HS-27A (cell line): ENCODE measurements around the gene GRHL3.
A peak's percentile ranks its signal among the peaks of the same experiment; 100 is the strongest.

Source experiments
- DNase-seq: peaks from one replicate; pipeline ENCODE4 v3.0.0-alpha.2; 2012; ENCODE audit warnings: low read depth, missing footprints

The GRHL3 gene

DNA sequence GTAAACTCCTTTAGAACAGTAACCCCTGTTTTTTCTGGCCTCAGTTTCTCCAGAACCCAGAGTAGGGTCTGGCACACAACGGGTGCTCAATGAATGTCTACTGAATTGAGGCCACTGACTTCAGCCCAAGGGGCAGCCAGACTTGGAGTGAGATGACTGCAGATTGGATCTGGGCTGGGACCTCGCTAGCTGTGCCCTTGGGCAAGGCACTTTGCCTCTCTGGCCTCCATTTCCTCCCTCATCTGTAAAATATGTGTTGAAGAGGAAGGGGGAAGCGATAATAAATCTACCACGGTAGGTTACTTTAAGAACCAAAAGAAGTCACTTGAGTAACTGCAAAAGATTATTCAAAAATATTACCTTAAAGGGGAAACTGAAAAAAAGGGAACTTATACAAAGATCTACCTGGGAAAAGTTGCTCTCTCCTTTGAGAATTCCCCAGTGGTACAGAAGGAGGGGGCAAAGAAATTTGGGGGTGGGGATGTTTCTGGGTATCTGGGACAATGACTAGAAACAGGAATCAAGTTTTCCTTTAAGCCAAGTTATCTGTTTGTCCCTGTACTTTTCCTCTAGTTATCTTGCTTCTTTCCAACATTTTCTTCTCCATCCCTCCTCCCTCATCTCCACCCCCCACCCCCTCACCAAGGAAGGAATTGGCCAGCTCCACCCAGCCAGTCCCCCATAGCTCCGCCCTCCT, 394 bp upstream of the GRHL3 start:
- no peak for DNase-seq

DNA sequence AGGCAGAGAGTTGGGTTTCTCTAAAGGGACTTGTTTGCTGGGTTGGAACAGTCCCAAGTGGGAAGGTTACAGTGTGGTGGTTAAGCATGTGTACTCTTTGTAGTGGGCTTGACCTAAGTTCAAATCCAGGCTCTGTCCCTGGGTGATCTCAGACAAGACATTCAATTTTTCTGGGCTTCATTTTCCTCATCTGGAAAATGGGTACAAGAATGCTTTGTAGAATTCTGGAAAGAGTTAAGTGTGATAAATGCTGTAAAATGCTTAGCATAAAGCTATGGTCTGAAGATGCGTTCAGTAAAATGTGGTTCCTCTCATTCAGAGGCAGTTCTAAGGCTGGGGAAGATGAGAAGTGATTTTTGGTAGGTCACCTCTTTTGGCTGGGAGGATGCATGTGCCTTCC, 805 bp downstream of the GRHL3 start:
- DNase-seq: no peak

- DNase-seq: no peak
These were observed 2.0 kb downstream of the GRHL3 start for GRCh38 chr1:24321126-24321525.

DNA sequence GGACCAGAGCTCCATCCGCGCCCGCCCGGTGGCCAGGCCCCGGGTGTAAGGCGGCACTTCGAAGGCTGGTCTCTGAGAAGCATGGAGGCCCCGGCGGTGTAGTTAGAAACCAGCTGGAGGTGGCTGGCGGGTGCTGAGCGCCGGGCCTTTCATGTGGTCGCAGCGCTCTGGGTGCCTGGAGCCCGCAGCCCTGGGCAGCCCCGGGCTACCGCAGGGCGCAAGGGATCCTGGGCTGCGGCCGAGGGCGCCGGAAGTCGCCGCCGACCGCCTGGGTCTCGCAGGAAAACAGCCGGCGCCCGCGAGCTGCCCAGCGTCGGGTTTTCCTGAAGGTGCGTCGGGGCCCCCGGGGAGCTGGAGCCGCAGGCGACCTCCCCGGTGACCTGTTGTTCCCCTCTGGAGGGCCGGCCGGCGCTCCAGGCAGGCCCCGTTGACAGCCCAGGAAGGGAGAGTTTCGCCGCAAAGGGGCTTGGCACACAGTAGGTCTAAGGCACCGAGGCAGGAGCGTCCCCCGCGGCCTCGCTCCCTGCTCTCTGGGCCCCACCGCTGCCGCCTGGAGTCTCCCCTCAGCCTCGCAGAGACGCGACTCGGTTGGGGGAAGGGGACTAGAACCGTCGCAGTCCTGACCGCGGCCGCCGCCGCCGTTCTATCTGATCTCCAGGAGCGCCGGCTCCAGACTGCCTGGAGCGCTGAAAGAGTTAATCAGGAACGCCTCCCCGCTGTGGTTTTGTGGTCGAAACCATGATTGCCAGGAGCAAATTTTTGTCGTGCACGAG, 2.7 kb downstream of the GRHL3 start:
- DNase-seq: peak; percentile 40

DNA sequence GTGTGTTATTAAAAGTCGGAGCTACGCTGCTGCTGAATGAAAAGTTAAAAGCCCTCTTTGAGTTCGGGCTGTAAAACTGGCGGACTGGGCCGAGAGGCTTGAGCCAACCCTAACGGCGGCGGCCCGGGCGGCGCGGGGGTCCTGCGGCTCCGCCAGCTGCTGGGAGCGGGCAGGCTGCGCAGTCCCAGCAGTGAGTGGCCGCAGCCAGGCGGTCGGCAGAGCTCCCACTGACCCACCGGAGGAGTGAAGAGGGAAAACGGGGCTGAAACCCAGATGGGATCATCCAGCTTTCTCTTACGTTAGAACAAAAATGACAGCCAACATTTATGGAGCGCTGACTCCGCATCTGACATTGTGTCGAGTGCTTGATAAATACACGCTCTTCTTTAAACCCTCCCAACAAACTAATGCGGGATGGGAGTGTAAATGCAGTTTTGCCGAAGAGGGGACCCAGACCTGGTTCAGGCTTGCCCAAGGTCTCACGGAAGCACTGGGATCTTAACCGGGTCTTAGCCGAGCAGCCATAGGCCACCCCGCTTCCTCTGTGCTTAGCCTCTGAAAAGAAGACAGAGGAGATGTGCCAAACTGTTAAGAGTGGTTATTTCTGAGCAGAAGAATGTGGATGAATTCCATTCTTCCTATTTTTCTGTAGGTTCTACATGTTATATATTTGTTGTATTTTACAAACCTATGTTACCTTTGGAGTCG, 3.5 kb downstream of the GRHL3 start:
- no peak for DNase-seq

GRCh38 chr1:24323281-24323680, 4.1 kb downstream of the GRHL3 start:
- DNase-seq: no peak

- no peak for DNase-seq
These were observed 5.7 kb downstream of the GRHL3 start for GRCh38 chr1:24324903-24325302.

DNA sequence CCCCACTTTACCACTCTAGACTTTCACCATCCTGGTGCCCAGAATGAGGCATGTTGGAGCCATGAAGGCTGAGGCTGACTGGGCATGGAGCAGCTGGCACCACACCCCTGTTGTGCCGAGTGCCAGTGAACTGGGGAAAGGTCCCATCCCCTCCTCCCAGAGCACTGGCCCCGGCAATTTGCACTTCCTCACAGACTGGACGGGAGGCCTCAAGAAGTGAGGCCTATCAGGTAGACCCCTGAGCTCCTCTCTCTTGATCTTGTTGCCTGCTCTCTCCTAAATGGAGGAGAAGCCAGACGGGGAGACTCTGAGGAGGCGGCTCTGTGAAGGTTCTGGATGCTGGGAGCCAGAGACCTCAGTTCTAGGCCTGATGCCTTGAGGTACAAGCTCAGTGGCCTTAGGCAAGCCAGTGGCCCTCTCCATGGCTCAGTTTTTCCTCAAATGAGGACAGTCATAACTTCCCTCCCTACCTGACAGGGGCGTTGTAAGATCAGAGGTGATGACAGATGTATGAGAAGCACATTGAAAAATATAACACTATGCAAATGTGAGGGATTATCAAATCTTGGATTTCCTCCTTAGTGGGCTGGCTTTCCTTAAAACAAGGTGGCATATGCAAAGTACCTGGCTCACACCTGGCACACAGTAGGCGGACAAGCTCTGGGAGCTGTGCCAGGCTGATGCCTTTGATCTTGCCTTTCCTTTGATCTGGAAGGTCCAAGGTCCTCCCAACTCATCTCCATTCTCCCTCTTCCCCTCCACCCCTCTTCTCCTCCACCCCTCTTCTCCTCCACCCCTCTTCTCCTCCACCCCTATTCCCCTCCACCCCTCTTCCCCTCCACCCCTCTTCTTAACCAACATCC, 6.7 kb downstream of the GRHL3 start:
- DNase-seq: no peak

DNA sequence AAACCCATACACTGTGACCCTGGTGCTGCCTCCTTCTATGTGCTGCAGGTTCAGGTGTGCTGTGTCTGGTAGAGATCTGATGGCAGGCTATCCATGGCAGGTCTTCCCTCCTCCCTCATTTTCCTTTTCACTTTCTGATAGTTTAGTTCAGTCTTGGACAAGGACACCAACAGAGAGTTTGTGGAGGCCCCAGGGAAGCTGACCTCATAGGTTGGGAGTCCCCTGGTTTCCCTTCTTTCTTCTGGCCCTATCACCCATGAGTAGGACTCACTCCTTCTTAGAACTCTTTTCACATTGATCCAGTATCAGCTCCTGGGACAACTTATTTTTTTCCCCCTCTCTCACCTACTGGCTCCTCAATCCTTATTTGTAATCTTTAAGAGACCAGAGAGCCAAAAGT, 8.3 kb downstream of the GRHL3 start:
- no peak for DNase-seq

DNA sequence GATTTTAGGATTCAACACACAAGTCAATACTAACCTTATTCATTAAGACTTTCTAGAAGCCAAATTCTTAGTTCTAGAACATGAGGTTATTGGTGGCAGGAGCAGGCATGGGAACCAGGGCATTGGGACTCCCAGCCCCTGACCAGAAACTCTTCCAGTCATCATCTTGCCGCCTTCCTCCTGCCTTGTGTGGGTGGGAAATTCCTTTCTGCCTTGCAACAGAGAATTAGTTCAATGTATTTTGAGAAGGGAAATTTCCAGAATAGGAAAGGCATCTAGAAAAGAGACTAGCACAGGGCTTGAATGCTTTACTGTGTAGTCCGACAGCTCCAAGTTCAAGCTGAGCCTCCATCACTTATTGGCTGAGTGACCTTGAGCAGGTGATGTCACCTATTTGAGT, 8.7 kb downstream of the GRHL3 start:
- DNase-seq: no peak

- no peak for DNase-seq
These were observed 10.2 kb downstream of the GRHL3 start for GRCh38 chr1:24329331-24329730.

- peak; percentile 14 for DNase-seq
These were observed 10.8 kb downstream of the GRHL3 start for GRCh38 chr1:24329797-24330543.

DNA sequence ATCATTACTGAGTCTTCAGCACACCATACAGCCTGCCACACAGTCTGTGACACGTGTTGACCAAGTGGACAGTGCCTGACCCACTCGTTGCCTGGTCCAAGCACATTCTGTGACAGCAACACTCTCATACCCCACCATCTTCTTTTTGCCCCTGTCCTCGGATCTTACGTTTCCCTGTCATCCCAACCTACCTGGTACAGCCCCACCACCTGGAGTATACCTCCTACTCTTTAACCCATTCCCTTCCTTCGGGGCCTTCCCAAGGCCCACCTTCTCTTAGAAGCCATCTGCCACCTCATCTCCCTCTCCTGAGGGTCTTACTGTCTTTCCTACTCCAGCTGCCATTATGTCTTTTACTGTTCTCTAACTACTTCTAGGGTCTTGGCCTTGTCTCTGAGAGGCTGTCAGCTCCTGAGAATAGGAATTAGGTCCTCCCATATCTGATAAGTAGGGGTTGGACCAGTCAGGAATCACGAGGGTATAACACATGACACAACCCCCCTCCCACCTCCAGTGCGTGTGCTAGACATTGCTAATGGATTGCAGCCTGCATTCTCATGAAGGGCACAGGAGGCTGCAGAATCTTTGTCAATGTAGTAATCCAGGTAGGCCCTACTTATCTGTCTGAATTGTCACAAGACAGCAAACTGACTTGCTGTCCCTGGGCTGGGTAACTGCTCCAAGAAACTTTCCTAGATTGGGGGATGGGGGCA, 13.0 kb downstream of the GRHL3 start:
- DNase-seq: no peak

GRCh38 chr1:24336075-24336474, 16.9 kb downstream of the GRHL3 start:
- DNase-seq: no peak

- no peak for DNase-seq
These were observed 18.3 kb downstream of the GRHL3 start for GRCh38 chr1:24337455-24337854.

DNA sequence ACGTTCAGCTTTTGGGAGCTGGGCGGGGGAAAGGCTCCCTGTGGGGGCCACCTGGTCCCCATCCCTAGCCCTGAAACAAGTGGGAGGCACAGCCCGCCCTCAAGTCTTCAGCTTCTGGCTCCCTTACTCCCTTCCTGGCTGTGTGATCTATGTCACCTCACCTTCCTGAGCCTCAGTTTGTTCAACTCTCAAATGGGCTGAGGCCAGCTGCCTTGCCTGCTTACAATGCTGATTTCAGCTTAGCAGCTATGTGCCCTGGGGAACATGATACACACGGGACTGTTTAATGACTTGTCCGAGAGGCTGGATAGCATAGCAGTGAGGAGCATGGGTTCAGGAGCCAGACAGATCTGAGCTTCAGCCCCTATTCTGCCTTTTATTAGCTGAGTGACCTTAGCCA, 19.3 kb downstream of the GRHL3 start:
- DNase-seq: no peak

- DNase-seq: no peak
These were observed 20.8 kb downstream of the GRHL3 start for GRCh38 chr1:24339996-24340395.

DNA sequence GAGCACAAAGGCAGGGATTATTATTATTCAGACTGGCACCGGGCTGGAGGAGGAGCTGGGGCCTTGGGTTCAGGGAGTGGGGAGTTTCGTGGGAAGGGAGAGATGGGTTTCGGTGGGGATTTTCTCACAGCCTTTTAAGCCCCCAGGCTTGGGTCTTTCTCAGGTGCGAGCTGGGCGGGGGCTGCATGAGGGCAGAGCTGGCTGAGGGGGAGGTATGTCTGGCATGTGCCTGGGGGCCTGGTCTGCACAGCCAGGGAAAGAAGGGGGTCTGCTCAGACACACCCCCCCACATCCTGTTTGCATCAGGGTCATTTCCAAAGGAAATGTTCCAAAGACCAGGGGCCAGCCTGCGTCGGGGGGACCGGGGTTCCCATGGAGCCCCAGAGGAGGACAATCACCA, 21.6 kb downstream of the GRHL3 start:
- no peak for DNase-seq

DNA sequence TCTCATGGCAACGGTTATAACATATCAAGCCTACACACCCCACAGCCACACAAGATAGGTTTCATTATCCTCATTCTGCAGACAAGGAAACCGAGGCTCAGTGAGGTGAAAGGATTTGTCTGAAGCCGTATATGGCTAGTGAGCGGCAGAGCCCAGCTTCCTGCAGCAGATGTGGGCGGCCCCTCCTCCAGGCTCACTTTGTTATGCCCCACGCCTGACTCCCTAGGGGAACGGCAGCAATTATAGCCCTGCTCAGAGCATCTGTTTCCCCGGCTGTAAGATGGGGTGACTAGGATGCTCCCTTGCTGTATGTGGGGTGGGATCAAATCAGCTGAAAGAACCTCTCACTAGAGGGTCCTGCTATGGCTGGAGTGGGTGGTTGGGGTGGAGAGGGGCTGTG, 22.1 kb downstream of the GRHL3 start:
- no peak for DNase-seq

DNA sequence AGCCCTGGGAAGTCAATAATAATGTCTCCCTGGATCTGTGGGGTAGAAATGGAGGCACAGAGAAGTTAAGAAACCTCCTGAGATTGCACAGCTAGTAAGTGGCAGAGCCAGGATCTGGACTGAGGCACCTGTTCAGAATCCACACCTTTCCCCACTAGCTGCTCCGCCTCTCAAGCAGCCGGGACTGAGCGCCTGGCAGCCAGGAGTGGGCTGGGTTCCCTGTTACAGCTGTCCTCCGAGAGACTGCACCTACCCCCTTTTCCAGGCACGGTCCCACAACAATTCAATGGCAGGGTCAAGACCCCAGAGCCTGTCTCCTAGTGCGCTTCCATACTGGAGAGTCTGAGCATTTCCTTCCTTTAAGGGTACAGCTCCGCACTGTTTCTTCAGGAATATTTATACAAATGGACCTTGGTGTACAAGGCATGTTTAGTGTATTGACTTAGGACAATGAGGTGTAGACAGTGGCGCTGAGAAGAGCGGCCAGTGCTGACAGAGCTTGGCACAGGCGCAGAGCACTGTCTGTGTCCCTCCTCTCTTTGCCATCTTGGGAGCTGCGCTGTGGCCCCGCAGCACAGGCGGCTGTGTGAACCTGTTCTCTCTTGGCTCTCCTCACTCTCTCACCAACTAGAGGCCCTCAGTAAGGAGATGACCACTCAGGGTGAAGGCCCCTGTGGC, 24.4 kb downstream of the GRHL3 start:
- no peak for DNase-seq
